Uterus (tissue), 4 donors: ENCODE results near the gene RPS8. TPM values are rescaled to one million over a fixed set of nuclear protein-coding genes. Genes with fewer than 3 reads are reported as not detected.

ENCODE experiments used
- DNase-seq, 2 donors: peaks; one replicate each; pipeline ENCODE4 v3.0.0-alpha.2; 2019 to 2020
- H3K27ac ChIP-seq, 2 donors: fragments of 200-600 bp; sonication (generic); 1 replicate in 1 of 2; 2 replicates in 1 of 2; pipeline ENCODE4 v1.5.1; 2016 to 2018
- H3K27me3 ChIP-seq, 2 donors: fragments of 200-600 bp; sonication (generic); one replicate each; pipeline ENCODE4 v1.5.1; 2018 to 2019; ENCODE audit warnings: control low read depth in 1 of 2
- H3K36me3 ChIP-seq, 2 donors: fragments of 200-600 bp; sonication (generic); one replicate each; pipeline ENCODE4 v1.5.1; 2019; ENCODE audit warnings: control low read depth in 1 of 2
- H3K4me1 ChIP-seq, 2 donors: fragments of 200-600 bp; sonication (generic); one replicate each; pipeline ENCODE4 v1.5.1; 2018 to 2019; ENCODE audit warnings: control low read depth in 1 of 2
- H3K4me3 ChIP-seq, 2 donors: fragments of 200-600 bp; sonication (generic); 1 replicate in 1 of 2; 2 replicates in 1 of 2; pipeline ENCODE4 v1.5.1; 2018 to 2019; ENCODE audit warnings: mild to moderate bottlenecking in 1 of 2
- H3K9me3 ChIP-seq, 2 donors: fragments of 200-600 bp; sonication (generic); one replicate each; pipeline ENCODE4 v1.5.1; 2019; ENCODE audit warnings: control low read depth in 1 of 2
- POLR2A ChIP-seq, 2 donors: fragments of 450-650 bp; IDR thresholded peaks; one replicate each; pipeline ENCODE4 v1.6.1; 2016; ENCODE audit warnings: antibody characterized with exemption in 2 of 2, mild to moderate bottlenecking in 1 of 2, moderate library complexity in 1 of 2
- intact Hi-C: fragments of 100-400 bp; cut with DNase I; formaldehyde crosslinking; loops from one replicate; pipeline ENCODE4 v1.15.1; 2023; ENCODE audit warnings: low total_unique reads
- total RNA-seq, 4 donors: library from RNA; depleted of rRNA in 3 of 4; stranded (reverse); fragments of >200 nt in 3 of 4; gene quantifications; one replicate each; pipeline versions ENCODE4 v1.1.0 to v1.2.4, GENCODE V29; 2014 to 2023
- TF ChIP-seq, protein P1 (sequence below), 4 experiments: fragments of 200-600 bp in 2 of 4; fragments of 450-650 bp in 2 of 4; sonication (generic) in 2 of 4; IDR thresholded peaks; one replicate each; pipeline ENCODE4 v1.5.1; 2016 to 2019; ENCODE audit warnings: antibody characterized with exemption in 4 of 4, mild to moderate bottlenecking in 2 of 4, moderate library complexity in 1 of 4
- donor health status: DM: yes; HTN: yes; CAD: no.

RPS8 gene
- total RNA-seq, 4 donors from 2014 or later: 2,651 to 7,196 (median 4,456) TPM

DNA sequence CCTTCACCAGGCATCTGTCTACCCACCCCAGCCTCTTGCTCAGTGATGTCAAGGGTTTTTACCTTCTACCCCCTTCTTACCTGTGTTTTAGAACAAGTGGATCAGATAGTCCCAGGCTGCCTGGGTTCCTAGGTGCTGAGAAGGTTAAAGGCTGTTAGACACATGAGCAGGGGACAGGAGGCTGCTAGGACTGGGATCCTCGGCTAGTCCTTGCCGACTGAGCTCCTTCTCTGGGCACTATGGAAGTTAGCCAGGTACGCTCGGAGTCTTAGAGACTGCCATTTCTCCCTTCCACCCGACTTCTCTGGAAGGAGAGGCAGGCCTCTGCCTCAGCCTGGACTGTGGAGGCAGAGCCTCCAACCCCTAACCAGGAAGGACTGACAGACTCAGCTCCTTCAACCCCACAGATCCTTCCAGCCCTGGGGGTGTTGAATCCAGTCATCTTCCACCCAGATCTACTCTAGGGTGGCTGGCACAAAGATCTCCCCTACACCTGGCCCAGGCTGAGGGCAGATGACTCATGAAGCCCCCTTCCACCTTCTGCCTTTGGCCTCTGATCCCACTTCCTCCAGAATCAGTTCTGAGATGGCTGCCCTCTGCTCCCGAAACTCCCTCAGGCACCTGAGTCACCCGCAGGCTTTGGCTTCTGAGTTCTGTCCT lies 31.5 kb downstream of the RPS8 start, which contains the start of gene DYNLT4:
TSS of gene DYNLT4 (minus strand) at position 648 of the 660 bp plus-strand sequence. CDS start 683 bp downstream, outside the sequence.
- peak within 1 kb of the TSS; percentile 99 to 100 for H3K27ac ChIP-seq
- no peaks in the 10 kb centered on the region for H3K36me3 ChIP-seq
- intact Hi-C loops: no loop called here
- H3K9me3 ChIP-seq: no peaks in the 10 kb centered on the region
- no peaks in the 10 kb centered on the region for H3K27me3 ChIP-seq
- peaks cover 21 to 61% of the 10 kb centered on the region in 2 donors for H3K4me1 ChIP-seq
- peak in 1 of 2 donors; percentile 71 for TF ChIP-seq POLR2A (IDR thresholded peaks at IDR 0.05)
- TF ChIP-seq, protein P1, sequence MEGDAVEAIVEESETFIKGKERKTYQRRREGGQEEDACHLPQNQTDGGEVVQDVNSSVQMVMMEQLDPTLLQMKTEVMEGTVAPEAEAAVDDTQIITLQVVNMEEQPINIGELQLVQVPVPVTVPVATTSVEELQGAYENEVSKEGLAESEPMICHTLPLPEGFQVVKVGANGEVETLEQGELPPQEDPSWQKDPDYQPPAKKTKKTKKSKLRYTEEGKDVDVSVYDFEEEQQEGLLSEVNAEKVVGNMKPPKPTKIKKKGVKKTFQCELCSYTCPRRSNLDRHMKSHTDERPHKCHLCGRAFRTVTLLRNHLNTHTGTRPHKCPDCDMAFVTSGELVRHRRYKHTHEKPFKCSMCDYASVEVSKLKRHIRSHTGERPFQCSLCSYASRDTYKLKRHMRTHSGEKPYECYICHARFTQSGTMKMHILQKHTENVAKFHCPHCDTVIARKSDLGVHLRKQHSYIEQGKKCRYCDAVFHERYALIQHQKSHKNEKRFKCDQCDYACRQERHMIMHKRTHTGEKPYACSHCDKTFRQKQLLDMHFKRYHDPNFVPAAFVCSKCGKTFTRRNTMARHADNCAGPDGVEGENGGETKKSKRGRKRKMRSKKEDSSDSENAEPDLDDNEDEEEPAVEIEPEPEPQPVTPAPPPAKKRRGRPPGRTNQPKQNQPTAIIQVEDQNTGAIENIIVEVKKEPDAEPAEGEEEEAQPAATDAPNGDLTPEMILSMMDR (IDR thresholded peaks at IDR 0.05): no peak
- no peak for DNase-seq
- H3K4me3 ChIP-seq: peak within 1 kb of the TSS; percentile 8 to 46

DNA sequence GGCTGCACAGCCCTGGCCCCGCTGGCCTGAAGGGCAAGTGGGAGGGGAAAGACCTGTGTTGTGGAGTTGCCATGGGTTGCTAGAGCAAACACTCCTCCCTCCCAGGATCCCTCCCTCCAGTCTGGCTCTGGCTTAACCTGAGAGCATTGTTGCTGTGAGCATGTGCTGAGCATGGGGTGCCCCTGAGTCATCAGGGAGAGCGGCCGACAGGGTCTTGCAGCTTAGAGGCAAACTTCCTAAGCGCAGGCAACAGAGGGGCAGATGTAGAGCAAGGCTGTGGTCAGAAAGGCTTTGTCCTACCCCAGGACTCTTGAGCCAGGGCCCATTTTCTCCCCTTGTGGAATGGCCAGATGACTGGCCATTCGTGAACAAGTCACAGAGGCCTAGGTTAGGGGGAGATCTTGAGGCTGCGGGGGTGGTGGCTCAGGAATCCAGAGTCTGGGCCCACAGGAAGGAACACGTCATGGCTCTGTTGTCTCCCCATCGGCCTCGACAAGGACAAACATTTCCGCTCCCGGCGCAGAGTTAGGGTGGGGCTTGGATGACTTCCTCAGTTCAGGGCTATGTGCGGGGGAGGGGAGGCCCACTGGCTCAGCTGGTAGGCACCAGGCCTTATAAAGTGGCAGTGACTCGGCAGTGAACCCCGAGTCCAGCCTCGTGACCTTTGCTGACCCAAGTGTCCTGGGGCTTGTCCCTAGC lies 32.2 kb downstream of the RPS8 start:
- Histone ChIP-seq H3K4me3 (peak overlapping the region; percentile 8 to 46), H3K4me1 (peaks cover 21 to 63% of the 10 kb centered on the region in 2 donors)
- intact Hi-C loops: no loop called here

DNA sequence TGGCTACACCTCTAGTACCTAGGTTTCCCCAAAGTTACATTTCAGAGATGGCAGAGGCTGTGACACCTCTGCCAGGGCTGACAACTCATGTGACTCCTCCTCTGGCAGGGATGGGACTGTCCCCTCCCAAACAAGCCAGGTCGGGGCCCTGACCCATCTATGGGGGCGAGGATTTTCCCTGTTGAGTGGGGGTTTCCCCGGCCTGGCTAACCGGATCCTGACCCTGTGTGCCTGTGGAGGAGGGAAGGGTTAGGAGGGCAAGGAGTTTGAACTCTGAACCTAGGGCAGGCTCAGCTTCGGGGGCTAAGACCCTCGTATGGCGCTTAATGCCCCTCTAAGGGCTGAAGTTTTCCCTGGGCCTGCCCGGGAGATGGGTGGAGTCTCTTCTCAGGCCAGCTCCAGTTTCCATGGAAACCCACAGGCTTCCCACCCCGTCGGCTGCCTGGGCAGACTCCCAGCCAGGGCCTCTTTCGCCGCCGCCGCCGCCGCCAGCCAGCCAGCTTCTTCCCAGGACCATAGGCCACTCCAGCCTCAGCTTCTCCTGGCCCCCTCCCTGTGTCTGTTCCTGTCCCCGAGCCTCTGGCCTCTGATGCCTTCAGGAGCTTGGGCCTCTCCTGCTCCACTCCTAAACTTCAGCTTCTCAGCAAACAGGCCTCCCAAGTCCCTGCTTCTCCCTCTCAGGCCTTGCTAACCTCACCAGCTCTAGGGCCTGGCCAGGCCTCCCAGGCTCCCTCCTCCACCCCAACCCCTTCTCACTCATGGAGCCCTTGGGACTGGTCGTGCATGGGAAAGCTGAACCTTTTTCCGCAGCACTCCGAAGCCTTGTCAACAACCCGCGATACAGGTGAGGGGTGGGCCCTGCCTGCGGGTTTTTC lies 33.0 kb downstream of the RPS8 start, which contains the start of gene BTBD19:
TSS of gene BTBD19 (plus strand) at position 461 of the 875 bp plus-strand sequence. CDS start at position 759, 298 bp downstream.
- Histone ChIP-seq H3K36me3 (no peaks in the 10 kb centered on the region), H3K4me3 (peak within 1 kb of the TSS; percentile 21 to 46), H3K27me3 (no peaks in the 10 kb centered on the region), H3K9me3 (no peaks in the 10 kb centered on the region), H3K27ac (peak within 1 kb of the TSS; percentile 99 to 100), H3K4me1 (peaks cover 21 to 56% of the 10 kb centered on the region in 2 donors)
- TF ChIP-seq, protein P1 (IDR thresholded peaks at IDR 0.05): no peak
- peak; percentile 34 to 64 for TF ChIP-seq POLR2A (IDR thresholded peaks at IDR 0.05)
- intact Hi-C loops: no loop called here
- peak; percentile 91 for DNase-seq

More for the DNA sequence above, 32.2 kb downstream of the RPS8 start:
- H3K27ac ChIP-seq: peak overlapping the region; percentile 99 to 100
- no peaks in the 10 kb centered on the region for H3K9me3 ChIP-seq
- H3K27me3 ChIP-seq: no peaks in the 10 kb centered on the region
- DNase-seq: peak; percentile 97 to 99
- TF ChIP-seq, protein P1 (IDR thresholded peaks at IDR 0.05): no peak
- peak; percentile 11 to 62 for TF ChIP-seq POLR2A (IDR thresholded peaks at IDR 0.05)
- H3K36me3 ChIP-seq: no peaks in the 10 kb centered on the region

DNA sequence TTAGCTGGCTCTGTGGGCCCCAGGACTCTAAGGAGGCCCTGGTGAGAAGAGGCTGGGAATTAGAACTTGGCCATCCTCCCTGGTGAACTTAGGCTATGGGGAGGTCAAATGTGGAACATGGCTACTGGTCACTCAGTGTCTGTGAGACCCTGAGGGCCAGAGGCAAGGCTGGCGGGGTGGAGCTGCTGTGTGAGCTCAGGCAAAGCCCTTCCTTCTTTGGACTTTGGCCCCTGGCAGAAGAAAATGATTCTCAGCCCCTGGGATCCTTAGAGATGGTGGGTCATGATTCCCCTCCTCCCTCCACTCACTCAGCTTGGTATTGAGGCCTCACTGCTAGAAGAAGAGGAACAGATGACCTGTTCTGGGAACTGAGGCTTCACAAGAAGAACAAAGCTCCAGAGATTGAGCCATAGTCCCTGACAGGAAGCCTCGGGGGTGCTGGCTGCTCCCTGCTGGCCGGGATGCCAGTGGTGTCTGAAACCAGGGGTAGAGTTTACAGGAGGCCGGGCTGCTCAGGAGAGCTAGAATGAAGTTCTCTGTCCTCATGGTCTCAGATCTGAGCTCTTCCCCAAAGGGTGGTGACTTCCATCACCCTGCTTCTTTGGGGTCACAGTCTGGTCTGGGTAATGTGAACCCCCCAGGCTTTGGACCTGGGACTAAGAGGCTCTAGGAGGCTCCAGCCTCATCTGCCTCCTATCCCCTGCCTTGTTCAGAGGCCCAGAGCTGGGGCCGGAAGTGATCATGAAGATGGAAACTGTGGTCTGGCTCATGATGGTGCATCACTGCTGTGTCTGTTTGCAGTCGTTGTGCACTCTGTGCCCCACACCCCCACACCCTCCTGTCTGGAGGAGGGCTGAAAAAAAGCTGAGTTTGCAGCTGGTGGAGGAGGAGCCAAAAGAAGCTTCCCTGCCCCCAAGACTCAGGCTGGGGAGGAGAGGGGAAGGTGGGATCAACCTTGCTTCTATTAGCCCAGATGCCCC lies 33.9 kb downstream of the RPS8 start:
- peak overlapping the region; percentile 99 to 100 for H3K27ac ChIP-seq
- H3K9me3 ChIP-seq: no peaks in the 10 kb centered on the region
- H3K4me3 ChIP-seq: peak overlapping the region; percentile 21 to 46
- H3K27me3 ChIP-seq: no peaks in the 10 kb centered on the region
- peak; percentile 69 to 73 for DNase-seq
- TF ChIP-seq POLR2A (IDR thresholded peaks at IDR 0.05): peak; percentile 13 to 47
- TF ChIP-seq, protein P1 (IDR thresholded peaks at IDR 0.05): no peak
- intact Hi-C loops: no loop called here
- no peaks in the 10 kb centered on the region for H3K36me3 ChIP-seq
- peaks cover 21 to 56% of the 10 kb centered on the region in 2 donors for H3K4me1 ChIP-seq
